ENCODE results near the gene FUT2. TPM values are rescaled to one million over a fixed set of nuclear protein-coding genes. Genes with fewer than 3 reads are reported as not detected.
A peak's percentile ranks its signal among the peaks of the same experiment; 100 is the strongest.

FUT2 gene
- total and polyA plus RNA-seq, 2 of the 13 experiments (the other 11 are each of a cell fraction or from before 2014, with no cell fraction given): 0.07 TPM; not detected in 1

- H3K9me3 ChIP-seq (ENCODE audit: low read length): no peaks in the 10 kb centered on the region
- no peak overlapping the region for H3K4me3 ChIP-seq (replicated peaks in 1 of 3; ENCODE audit: insufficient read depth in 1 of 3, low read depth in 2 of 3, low read length in 3 of 3)
- no peaks in the 10 kb centered on the region for H3K79me2 ChIP-seq (ENCODE audit: insufficient read depth, low read length)
- H3K4me2 ChIP-seq (ENCODE audit: low read depth, low read length): no peak overlapping the region
- WGBS (ENCODE audit: low lambda C conversion rate): 8% methylated on average over 3 of the region's 3 CpGs
- H3K36me3 ChIP-seq (replicated peaks in 1 of 2; ENCODE audit: control insufficient read depth in 1 of 2, insufficient read depth in 2 of 2, low read length in 2 of 2): no peaks in the 10 kb centered on the region
- no peak overlapping the region for H2AFZ ChIP-seq (ENCODE audit: low read length)
- H4K20me1 ChIP-seq (ENCODE audit: insufficient read depth, low read length): no peaks in the 10 kb centered on the region
- ChIA-PET POLR2A (interaction anchor here (0.6 kb wide), 1 partner anchor 31 kb away, joined by 4 read pairs; no protein-coding TSS in a partner anchor), CTCF (ENCODE audit: low intra/inter-chr PET ratio, low total read pairs) (no interaction called here)
- DNase-seq (ENCODE audit: low spot score) (peak; percentile 85), ATAC-seq (peak; percentile 72), FAIRE-seq (no peak)
- peak overlapping the region; percentile 46 for H3K27ac ChIP-seq (ENCODE audit: extremely low read length, insufficient read depth, low read length)
- 0 out of 5 replicates have a peak, but pooled peaks cover 0 to 3% of the 10 kb centered on the region in 2 experiments for H3K27me3 ChIP-seq (ENCODE audit: control insufficient read depth in 1 of 2, insufficient read depth in 2 of 2, low read length in 2 of 2)
- BruUV-seq (replicated peaks): no TSS peak
- in situ Hi-C loops (cut with HindIII; ENCODE audit: extremely low pct_ligation_motif_present, low pct_unique_long_range_greater_than_20kb): no loop called here
- peaks cover 58% of the 10 kb centered on the region for H3K4me1 ChIP-seq (ENCODE audit: insufficient read depth, low read length)
- no peak overlapping the region for H3K9ac ChIP-seq (ENCODE audit: insufficient read depth, low read depth, low read length)
- intact Hi-C loops (cut with micrococcal nuclease; ENCODE audit: unreplicated experiment): no loop called here
- TF ChIP-seq CC2D1A (CRISPR knock-in tag; IDR thresholded peaks at IDR 0.05): no peak
- TF ChIP-seq KAT2B (IDR thresholded peaks at IDR 0.05; ENCODE audit: borderline replicate concordance, low read depth, low read length): no peak
- TF ChIP-seq ZNF569 (CRISPR knock-in tag; IDR thresholded peaks at IDR 0.05; ENCODE audit: borderline replicate concordance): no peak
- TF ChIP-seq SOX5 (CRISPR knock-in tag; IDR thresholded peaks at IDR 0.05; ENCODE audit: borderline replicate concordance): peak; percentile 79
- TF ChIP-seq PAWR (CRISPR knock-in tag; IDR thresholded peaks at IDR 0.05; ENCODE audit: borderline replicate concordance): no peak
- TF ChIP-seq MIXL1 (CRISPR knock-in tag; IDR thresholded peaks at IDR 0.05): no peak
- TF ChIP-seq BCLAF1 (IDR thresholded peaks at IDR 0.05): no peak
- TF ChIP-seq ZNF841 (CRISPR knock-in tag; IDR thresholded peaks at IDR 0.05; ENCODE audit: borderline replicate concordance): no peak
- peak; percentile 47; the same call in 1 of the 2 replicates for TF ChIP-seq TCF7 (IDR thresholded peaks at IDR 0.05; ENCODE audit: low read depth)
- TF ChIP-seq SRF (IDR thresholded peaks at IDR 0.05; ENCODE audit: low read depth, low read length): no peak
- TF ChIP-seq, protein P1, sequence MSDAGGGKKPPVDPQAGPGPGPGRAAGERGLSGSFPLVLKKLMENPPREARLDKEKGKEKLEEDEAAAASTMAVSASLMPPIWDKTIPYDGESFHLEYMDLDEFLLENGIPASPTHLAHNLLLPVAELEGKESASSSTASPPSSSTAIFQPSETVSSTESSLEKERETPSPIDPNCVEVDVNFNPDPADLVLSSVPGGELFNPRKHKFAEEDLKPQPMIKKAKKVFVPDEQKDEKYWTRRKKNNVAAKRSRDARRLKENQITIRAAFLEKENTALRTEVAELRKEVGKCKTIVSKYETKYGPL (CRISPR knock-in tag; IDR thresholded peaks at IDR 0.05): no peak
- TF ChIP-seq YEATS2 (CRISPR knock-in tag; IDR thresholded peaks at IDR 0.05; ENCODE audit: borderline replicate concordance): no peak
- no peak for TF ChIP-seq MIER2 (CRISPR knock-in tag; IDR thresholded peaks at IDR 0.05)
- no peak for TF ChIP-seq ZMYM2 (CRISPR knock-in tag; IDR thresholded peaks at IDR 0.05)
- no peak for TF ChIP-seq KMT2A (CRISPR knock-in tag; IDR thresholded peaks at IDR 0.05)
- TF ChIP-seq ZNF468 (CRISPR knock-in tag; IDR thresholded peaks at IDR 0.05): no peak
- peak; percentile 39; the same call in 1 of the 2 replicates for TF ChIP-seq ETV5 (CRISPR knock-in tag; IDR thresholded peaks at IDR 0.05; ENCODE audit: borderline replicate concordance)
- TF ChIP-seq ZNF3 (CRISPR knock-in tag; IDR thresholded peaks at IDR 0.05): no peak
- TF ChIP-seq, protein P2, sequence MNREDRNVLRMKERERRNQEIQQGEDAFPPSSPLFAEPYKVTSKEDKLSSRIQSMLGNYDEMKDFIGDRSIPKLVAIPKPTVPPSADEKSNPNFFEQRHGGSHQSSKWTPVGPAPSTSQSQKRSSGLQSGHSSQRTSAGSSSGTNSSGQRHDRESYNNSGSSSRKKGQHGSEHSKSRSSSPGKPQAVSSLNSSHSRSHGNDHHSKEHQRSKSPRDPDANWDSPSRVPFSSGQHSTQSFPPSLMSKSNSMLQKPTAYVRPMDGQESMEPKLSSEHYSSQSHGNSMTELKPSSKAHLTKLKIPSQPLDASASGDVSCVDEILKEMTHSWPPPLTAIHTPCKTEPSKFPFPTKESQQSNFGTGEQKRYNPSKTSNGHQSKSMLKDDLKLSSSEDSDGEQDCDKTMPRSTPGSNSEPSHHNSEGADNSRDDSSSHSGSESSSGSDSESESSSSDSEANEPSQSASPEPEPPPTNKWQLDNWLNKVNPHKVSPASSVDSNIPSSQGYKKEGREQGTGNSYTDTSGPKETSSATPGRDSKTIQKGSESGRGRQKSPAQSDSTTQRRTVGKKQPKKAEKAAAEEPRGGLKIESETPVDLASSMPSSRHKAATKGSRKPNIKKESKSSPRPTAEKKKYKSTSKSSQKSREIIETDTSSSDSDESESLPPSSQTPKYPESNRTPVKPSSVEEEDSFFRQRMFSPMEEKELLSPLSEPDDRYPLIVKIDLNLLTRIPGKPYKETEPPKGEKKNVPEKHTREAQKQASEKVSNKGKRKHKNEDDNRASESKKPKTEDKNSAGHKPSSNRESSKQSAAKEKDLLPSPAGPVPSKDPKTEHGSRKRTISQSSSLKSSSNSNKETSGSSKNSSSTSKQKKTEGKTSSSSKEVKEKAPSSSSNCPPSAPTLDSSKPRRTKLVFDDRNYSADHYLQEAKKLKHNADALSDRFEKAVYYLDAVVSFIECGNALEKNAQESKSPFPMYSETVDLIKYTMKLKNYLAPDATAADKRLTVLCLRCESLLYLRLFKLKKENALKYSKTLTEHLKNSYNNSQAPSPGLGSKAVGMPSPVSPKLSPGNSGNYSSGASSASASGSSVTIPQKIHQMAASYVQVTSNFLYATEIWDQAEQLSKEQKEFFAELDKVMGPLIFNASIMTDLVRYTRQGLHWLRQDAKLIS (CRISPR knock-in tag; IDR thresholded peaks at IDR 0.05): no peak
- no peak for TF ChIP-seq ZSCAN9 (CRISPR knock-in tag; IDR thresholded peaks at IDR 0.05; ENCODE audit: borderline replicate concordance)
Measured at GRCh38 chr19:48686088-48686487, 9.7 kb upstream of the FUT2 start.
